Left forelimb (tissue), 1 donor: ENCODE measurements around the gene STIM2.
"Not testable (repeated sequence)": the region's sequence is repeated elsewhere in the genome, so short reads cannot be mapped to it uniquely, and the experiment has no call there.

Source experiments
- DNase-seq: peaks from one replicate; pipeline ENCODE4 v3.0.0-alpha.2; 2018; ENCODE audit warnings: low spot score

Gene STIM2

GRCh38 chr4:26867914-26868684, 7.5 kb downstream of the STIM2 start:
- no peak for DNase-seq

- DNase-seq, result no peak
Measured at GRCh38 chr4:26870576-26871262, 10.1 kb downstream of the STIM2 start.

- DNase-seq, result no peak
Measured at GRCh38 chr4:26871611-26872010, 11.0 kb downstream of the STIM2 start.

GRCh38 chr4:26873391-26874026, 12.9 kb downstream of the STIM2 start:
- DNase-seq, result no peak

- DNase-seq, result no peak
Measured at GRCh38 chr4:26874110-26874509, 13.5 kb downstream of the STIM2 start.

- no peak for DNase-seq
Measured at GRCh38 chr4:26877406-26877805, 16.8 kb downstream of the STIM2 start.

- no peak for DNase-seq
Measured at GRCh38 chr4:26877961-26878360, 17.3 kb downstream of the STIM2 start.

- DNase-seq, result no peak
Measured at GRCh38 chr4:26878794-26879391, 18.3 kb downstream of the STIM2 start.

GRCh38 chr4:26879805-26880204, 19.2 kb downstream of the STIM2 start:
- DNase-seq, result no peak

- no peak for DNase-seq
Measured at GRCh38 chr4:26884026-26884425, 23.4 kb downstream of the STIM2 start.

- no peak for DNase-seq
Measured at GRCh38 chr4:26884486-26884988, 23.9 kb downstream of the STIM2 start.

GRCh38 chr4:26885912-26886274, 25.3 kb downstream of the STIM2 start:
- no peak for DNase-seq

GRCh38 chr4:26887143-26887542, 26.5 kb downstream of the STIM2 start:
- DNase-seq, result no peak

- DNase-seq, result no peak
Measured at GRCh38 chr4:26887809-26888208, 27.2 kb downstream of the STIM2 start.

- no peak for DNase-seq
Measured at GRCh38 chr4:26889356-26889755, 28.7 kb downstream of the STIM2 start.

GRCh38 chr4:26891054-26891453, 30.4 kb downstream of the STIM2 start:
- no peak for DNase-seq

GRCh38 chr4:26891867-26892266, 31.2 kb downstream of the STIM2 start:
- no peak for DNase-seq

- DNase-seq, result no peak
Measured at GRCh38 chr4:26892480-26893150, 32.0 kb downstream of the STIM2 start.

- no peak for DNase-seq
Measured at GRCh38 chr4:26893491-26893890, 32.9 kb downstream of the STIM2 start.

GRCh38 chr4:26894881-26895280, 34.2 kb downstream of the STIM2 start:
- DNase-seq, result not testable (repeated sequence)

- DNase-seq, result no peak
Measured at GRCh38 chr4:26896636-26897035, 36.0 kb downstream of the STIM2 start.

GRCh38 chr4:26899991-26900390, 39.4 kb downstream of the STIM2 start:
- no peak for DNase-seq
